Stimulated activated CD8-positive, alpha-beta memory T cell treated with anti-CD3 and anti-CD28 coated beads, Interleukin-15, amount 100 ng/mL, for 1 hour (primary cell): Measurements from ENCODE around the gene TUBA3D.
"Not testable (repeated sequence)": the region's sequence is repeated elsewhere in the genome, so short reads cannot be mapped to it uniquely, and the experiment has no call there.

ENCODE experiments used
- DNase-seq: peaks from one replicate; pipeline ENCODE4 v3.0.0-alpha.2; 2020; ENCODE audit warnings: low read depth

TUBA3D gene

DNA sequence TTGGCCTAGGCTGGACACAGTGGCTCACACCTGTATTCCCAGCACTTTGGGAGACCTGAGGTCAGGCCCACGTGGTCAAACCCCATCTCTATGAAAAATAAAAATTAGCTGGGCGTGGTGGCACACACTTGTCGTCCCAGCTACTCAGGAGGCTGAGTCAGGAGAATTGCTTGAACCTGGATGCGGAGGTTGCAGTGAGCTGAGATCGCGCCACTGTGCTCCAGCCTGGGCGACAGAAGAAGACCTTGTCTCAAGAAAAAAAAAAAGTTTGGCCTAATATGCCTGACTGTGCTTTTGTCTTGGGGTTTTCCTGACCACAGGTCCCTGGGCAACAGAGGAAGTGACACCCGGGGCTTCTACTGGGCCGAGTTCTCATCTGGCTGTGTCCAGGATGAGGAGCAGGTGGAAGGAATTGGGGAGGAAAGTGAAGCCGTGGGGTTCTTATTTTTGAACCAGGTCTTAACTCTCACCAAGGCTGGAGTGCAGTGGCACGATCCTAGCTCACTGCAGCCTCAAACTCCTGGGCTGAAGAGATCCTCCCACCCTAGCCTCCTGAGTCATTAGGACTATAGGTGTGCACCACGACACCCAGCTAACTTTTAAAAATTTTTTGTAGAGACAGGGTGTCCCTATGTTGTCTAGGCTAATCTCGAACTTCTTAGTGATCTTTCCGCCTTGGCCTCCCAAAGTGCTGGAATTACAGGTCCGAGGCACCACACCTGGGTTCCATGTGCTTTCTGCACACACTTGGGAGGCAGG lies 38.7 kb downstream of the TUBA3D start:
- not testable (repeated sequence) for DNase-seq

DNA sequence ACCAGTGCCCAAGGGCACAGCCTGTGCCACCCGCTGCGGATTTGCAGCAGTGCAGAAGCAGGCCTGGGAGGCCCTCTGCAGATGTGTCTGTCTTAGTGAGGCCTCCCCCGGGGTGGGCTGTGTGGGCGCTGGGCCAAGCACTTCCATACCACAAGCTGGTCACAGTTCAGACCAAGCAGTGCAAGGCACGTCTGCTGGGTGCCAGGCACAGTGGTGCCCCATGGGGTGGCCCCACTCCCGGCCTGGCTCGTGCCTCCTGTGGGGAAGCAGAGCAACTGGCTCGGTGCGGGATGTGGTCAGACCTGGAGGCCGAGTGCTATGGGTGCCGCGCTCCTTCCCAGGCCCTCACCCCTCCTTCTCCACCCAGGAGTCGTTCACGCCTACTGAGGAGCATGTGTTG lies 39.3 kb downstream of the TUBA3D start:
- DNase-seq: not testable (repeated sequence)

DNA sequence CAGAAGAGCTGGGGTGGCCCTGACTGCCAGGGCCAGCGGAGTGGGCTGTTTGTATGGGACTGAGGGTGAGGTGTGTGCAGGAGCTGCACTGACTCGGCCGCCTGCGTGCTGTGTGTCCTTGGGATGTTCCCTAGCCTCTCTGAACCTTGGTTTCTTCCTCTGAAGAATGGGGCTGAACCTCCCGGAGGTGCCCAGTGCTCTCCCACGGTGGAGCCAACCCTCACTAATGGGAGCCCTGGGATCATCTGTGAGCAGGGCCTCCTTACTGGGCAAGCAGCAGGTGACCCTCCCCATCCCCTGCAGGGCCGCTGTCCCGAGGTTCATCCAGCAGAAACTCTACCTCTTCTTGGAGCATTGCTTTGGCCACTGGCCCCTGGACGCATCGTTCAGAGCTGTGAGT lies 40.1 kb downstream of the TUBA3D start:
- no peak for DNase-seq

- not testable (repeated sequence) for DNase-seq
These were observed 40.7 kb downstream of the TUBA3D start for GRCh38 chr2:131516621-131517020.

DNA sequence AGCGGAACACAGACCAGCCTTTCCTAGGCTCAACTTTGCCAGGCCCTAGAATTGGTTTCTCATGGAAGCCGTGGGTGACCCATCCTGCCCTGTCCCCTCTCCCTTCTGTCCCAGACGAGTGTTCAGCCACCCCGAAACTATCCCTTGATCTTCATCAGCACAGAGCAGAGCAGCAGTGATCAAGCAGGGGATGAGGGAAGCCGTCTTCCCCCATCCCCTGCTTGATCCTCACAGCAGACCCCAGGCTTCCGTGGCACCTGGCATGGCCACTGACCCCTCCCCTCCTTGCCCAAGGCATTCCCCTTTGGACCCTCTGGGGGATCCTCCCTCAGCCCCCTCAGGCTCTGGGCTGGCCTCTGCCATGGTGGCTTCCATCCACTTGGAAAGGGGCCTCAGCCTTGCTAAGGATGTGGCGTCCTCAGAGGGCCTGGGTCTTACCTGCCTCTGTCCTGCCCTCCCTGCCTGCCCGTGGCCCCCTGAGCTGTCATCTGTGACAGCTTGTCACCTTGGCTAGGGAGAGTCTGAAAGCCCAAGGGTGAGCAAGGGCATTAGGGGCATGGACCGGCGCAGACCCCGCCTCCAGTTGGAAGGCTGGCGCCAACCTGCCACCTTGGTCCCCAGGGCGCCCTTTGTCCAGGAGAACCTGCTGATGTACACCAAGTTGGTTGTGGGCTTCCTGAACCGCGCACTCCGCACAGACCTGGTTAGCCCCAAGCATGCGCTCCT lies 41.4 kb downstream of the TUBA3D start:
- DNase-seq: no peak

GRCh38 chr2:131517856-131518255 lies 41.9 kb downstream of the TUBA3D start:
- not testable (repeated sequence) for DNase-seq

- DNase-seq: not testable (repeated sequence)
These were observed 42.6 kb downstream of the TUBA3D start for GRCh38 chr2:131518531-131518930.

- DNase-seq: no peak
These were observed 43.5 kb downstream of the TUBA3D start for GRCh38 chr2:131519466-131519865.

- DNase-seq: not testable (repeated sequence)
These were observed 44.1 kb downstream of the TUBA3D start for GRCh38 chr2:131519871-131520470.

GRCh38 chr2:131520526-131520925 lies 44.6 kb downstream of the TUBA3D start:
- no peak for DNase-seq

GRCh38 chr2:131521524-131521923 lies 45.6 kb downstream of the TUBA3D start:
- DNase-seq: not testable (repeated sequence)

- no peak for DNase-seq
These were observed 46.3 kb downstream of the TUBA3D start for GRCh38 chr2:131521961-131522781.

- DNase-seq: not testable (repeated sequence)
These were observed 49.3 kb downstream of the TUBA3D start for GRCh38 chr2:131525256-131525655.

GRCh38 chr2:131527131-131528001 lies 51.4 kb downstream of the TUBA3D start, which contains the start of gene CCDC74A:
Gene CCDC74A, plus strand, starts transcription at chr2:131527888. Its CDS starts 83 bp downstream, at chr2:131527971.
- peak; percentile 46 for DNase-seq

GRCh38 chr2:131528981-131529863 lies 53.3 kb downstream of the TUBA3D start:
- DNase-seq: not testable (repeated sequence)

DNA sequence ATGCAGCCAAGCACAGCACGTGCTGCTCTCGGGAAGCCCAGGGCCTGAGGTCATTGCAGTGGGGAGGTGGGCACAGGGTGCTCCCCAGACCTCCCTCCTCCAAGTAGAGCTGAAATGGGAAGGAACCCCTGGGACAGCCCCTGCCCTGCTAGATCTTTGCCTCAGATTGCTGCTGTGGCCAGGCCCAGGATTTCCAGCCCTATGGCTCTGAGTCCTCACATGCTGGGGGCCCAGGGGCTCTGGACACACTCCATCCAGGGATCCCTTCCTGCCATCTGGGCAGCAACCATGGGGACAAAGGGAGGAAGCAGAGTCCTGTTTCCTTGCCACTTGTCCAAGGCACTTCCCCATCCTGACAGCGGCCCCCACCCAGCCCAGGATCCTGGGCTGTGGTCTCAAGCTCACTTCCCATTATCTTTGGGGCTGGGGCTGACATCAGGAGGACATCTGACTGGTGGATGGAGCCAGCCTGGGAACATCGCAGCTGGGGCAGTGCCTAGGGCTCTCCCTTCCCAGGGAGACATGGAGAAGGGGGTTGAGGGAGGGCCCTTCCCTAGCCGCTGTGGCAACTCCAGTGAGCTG lies 54.0 kb downstream of the TUBA3D start:
- not testable (repeated sequence) for DNase-seq

DNA sequence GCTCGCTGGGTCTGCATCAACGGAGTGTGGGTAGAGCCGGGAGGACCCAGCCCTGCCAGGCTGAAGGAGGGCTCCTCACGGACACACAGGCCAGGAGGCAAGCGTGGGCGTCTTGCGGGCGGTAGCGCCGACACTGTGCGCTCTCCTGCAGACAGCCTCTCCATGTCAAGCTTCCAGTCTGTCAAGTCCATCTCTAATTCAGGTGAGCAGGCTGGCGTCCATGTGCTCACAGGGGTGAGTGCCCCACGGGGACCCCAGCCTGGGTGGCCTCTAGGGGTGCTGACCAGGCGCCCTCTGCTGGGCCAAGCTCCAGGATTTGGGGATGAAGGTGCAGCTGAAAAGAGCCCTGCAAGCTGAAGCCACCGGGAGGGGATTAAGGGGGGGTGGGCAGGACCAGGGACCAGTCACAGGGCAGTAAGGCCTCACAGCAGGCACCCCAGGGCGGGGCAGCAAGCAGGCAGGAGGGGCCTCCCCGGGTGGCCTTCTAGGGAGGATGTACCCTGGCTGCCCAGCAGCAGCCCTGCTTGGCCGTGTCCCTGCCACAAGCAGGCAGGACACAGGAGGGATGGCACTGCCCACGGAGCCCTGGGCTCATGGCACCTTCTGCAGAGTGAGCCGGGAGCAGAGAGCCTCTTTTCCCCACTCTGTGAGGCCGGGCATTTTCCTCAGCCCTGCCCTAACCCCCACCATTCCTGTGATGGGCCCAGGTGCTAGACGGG lies 54.9 kb downstream of the TUBA3D start:
- not testable (repeated sequence) for DNase-seq

DNA sequence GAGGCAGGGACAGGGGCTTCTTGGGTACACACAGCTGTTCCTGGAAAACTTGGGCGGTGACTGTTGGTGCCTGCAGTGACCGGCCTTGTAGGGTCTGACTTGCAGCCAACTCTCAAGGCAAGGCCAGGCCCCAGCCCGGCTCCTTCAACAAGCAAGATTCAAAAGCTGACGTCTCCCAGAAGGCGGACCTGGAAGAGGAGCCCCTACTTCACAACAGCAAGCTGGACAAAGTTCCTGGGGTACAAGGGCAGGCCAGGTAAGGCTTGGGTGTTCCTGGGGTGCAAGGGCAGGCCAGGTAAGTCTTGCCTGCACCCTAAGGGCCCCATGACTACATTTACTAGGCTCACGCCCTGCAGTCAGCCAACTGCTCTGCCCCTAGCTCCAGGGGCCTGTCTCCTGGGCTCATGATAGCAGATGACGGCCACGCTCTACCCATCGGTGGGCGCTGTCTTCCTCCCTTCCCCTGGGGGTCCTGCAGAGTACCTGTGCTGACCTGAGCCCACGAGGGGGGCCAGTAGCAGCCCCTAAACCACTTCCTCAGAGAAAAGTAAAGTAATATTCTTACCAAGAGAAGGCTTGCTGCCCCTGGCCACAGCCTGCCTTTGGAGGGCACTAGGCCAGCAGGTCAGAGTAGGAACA lies 55.7 kb downstream of the TUBA3D start:
- not testable (repeated sequence) for DNase-seq
